Measurements from ENCODE around the gene OR2T4. TPM values are rescaled to one million over a fixed set of nuclear protein-coding genes. Genes with fewer than 3 reads are reported as not detected.

OR2T4 gene
- total and polyA plus RNA-seq, 12 donors, result not detected

- WGBS, 2 donors, result 61 to 73% methylated on average over 2 of the region's 2 CpGs
- intact Hi-C loops (cut with DNase I), result no loop called here
- H3K36me3 ChIP-seq, result no peaks in the 10 kb centered on the region
- H3K27me3 ChIP-seq, result peaks cover 0 to 3% (median 0%) of the 10 kb centered on the region in 7 donors
- ATAC-seq (no peak), DNase-seq (no peak)
- no peaks in the 10 kb centered on the region for H3K4me1 ChIP-seq
- H3K27ac ChIP-seq, result no peak overlapping the region
- H3K4me3 ChIP-seq, result no peak overlapping the region
- H3K9me3 ChIP-seq, result peaks cover 0 to 5% (median 0%) of the 10 kb centered on the region in 11 donors
- no peak for TF ChIP-seq CTCF (IDR thresholded peaks at IDR 0.05)
These were observed 27.0 kb downstream of the OR2T4 start for GRCh38 chr1:248388426-248388825.

GRCh38 chr1:248393050-248393449 lies 31.6 kb downstream of the OR2T4 start:
- TF ChIP-seq CTCF (IDR thresholded peaks at IDR 0.05), result no peak
- ATAC-seq, result no peak
- no peak for DNase-seq

GRCh38 chr1:248402748-248403147 lies 41.3 kb downstream of the OR2T4 start, which contains the start of gene OR2T1:
TSS of gene OR2T1 (plus strand) at chr1:248403048. CDS start at chr1:248406148, 3,100 bp downstream.
- no peak for DNase-seq
- Histone ChIP-seq H3K27ac (no peak within 1 kb of the TSS), H3K36me3 (no peaks in the 10 kb centered on the region), H3K9me3 (peaks cover 0 to 2% (median 0%) of the 10 kb centered on the region in 11 donors), H3K4me3 (no peak within 1 kb of the TSS), H3K27me3 (no peaks in the 10 kb centered on the region), H3K4me1 (no peaks in the 10 kb centered on the region)
- intact Hi-C loops (cut with DNase I), result loop anchor here in 1 of 10 donors (5.0 kb wide), 1 partner anchor 405 kb away; no protein-coding TSS in a partner anchor
- 57 to 71% methylated on average over 3 of the region's 3 CpGs for WGBS, 2 donors
- TF ChIP-seq CTCF (IDR thresholded peaks at IDR 0.05), result no peak
- ATAC-seq, result no peak

More at GRCh38 chr1:248393050-248393449, 31.6 kb downstream of the OR2T4 start:
- no peak overlapping the region for H3K4me3 ChIP-seq
- no peaks in the 10 kb centered on the region for H3K27me3 ChIP-seq
- WGBS, 2 donors, result 38 to 42% methylated on average over 2 of the region's 2 CpGs
- intact Hi-C loops (cut with DNase I), result no loop called here
- H3K9me3 ChIP-seq, result peaks cover 0 to 13% (median 0%) of the 10 kb centered on the region in 11 donors
- no peaks in the 10 kb centered on the region for H3K36me3 ChIP-seq
- no peaks in the 10 kb centered on the region for H3K4me1 ChIP-seq
- H3K27ac ChIP-seq, result no peak overlapping the region

- H3K4me3 ChIP-seq, result no peak overlapping the region
- no peaks in the 10 kb centered on the region for H3K36me3 ChIP-seq
- no peak overlapping the region for H3K27ac ChIP-seq
- no peaks in the 10 kb centered on the region for H3K27me3 ChIP-seq
- no peaks in the 10 kb centered on the region for H3K4me1 ChIP-seq
- H3K9me3 ChIP-seq, result peaks cover 0 to 3% (median 0%) of the 10 kb centered on the region in 11 donors
- no peak for ATAC-seq
- intact Hi-C loops (cut with DNase I), result loop anchor here in 1 of 10 donors (5.0 kb wide), 1 partner anchor 403 kb away; no protein-coding TSS in a partner anchor
- 90 to 91% methylated on average over 6 of the region's 6 CpGs for WGBS, 2 donors
- TF ChIP-seq CTCF (IDR thresholded peaks at IDR 0.05), result no peak
- no peak for DNase-seq
These were observed 42.6 kb downstream of the OR2T4 start for GRCh38 chr1:248404024-248404423.

All from heart right ventricle (tissue), 16 donors.